H9 (cell line): ENCODE data around the gene AIMP1. TPM values are rescaled to one million over a fixed set of nuclear protein-coding genes. Genes with fewer than 3 reads are reported as not detected.

ENCODE experiments used
- DNase-seq: peaks from one replicate; pipeline ENCODE4 v3.0.0-alpha.2; 2017
- H2AFZ ChIP-seq: one replicate; pipeline ENCODE4 v1.6.1; 2013; ENCODE audit warnings: mild to moderate bottlenecking, low read length, control low read depth, moderate library complexity
- H2AK5ac ChIP-seq: 2 replicates; pipeline ENCODE4 v1.6.1; 2013; ENCODE audit warnings: low read length, control low read depth, mixed read lengths; ENCODE audit not compliant: insufficient read length
- H2BK120ac ChIP-seq: one replicate; pipeline ENCODE4 v1.6.1; 2013; ENCODE audit warnings: low read depth, mild to moderate bottlenecking, low read length, control low read depth, inconsistent platforms; ENCODE audit not compliant: poor library complexity, severe bottlenecking
- H2BK12ac ChIP-seq: 2 replicates; pipeline ENCODE4 v1.6.1; 2013; ENCODE audit warnings: low read length, control low read depth, mixed read lengths, low read depth; ENCODE audit not compliant: insufficient read length
- H2BK15ac ChIP-seq: 2 replicates; pipeline ENCODE4 v1.6.1; 2013; ENCODE audit warnings: low read depth, low read length, control low read depth
- H2BK20ac ChIP-seq: one replicate; pipeline ENCODE4 v1.6.1; 2013; ENCODE audit warnings: low read depth, mild to moderate bottlenecking, low read length, control low read depth, inconsistent platforms; ENCODE audit not compliant: poor library complexity, severe bottlenecking
- H2BK5ac ChIP-seq: 2 replicates; pipeline ENCODE4 v1.6.1; 2013; ENCODE audit warnings: low read length, control low read depth, mixed read lengths; ENCODE audit not compliant: insufficient read length
- H3K14ac ChIP-seq: 2 replicates; pipeline ENCODE4 v1.6.1; 2013; ENCODE audit warnings: low read length, control low read depth; ENCODE audit not compliant: insufficient read depth
- H3K18ac ChIP-seq: 2 replicates; pipeline ENCODE4 v1.6.1; 2013; ENCODE audit warnings: low read depth, mild to moderate bottlenecking, mixed read lengths, low read length, control low read depth; ENCODE audit not compliant: insufficient read length
- H3K23ac ChIP-seq: 2 replicates; pipeline ENCODE4 v1.6.1; 2013; ENCODE audit warnings: low read length, control low read depth, mixed read lengths, low read depth; ENCODE audit not compliant: insufficient read length
- H3K23me2 ChIP-seq: 2 replicates; pipeline ENCODE4 v1.6.1; 2013; ENCODE audit warnings: low read depth, mild to moderate bottlenecking, mixed read lengths, low read length, control low read depth; ENCODE audit not compliant: insufficient read length, poor library complexity, severe bottlenecking
- H3K27ac ChIP-seq: 2 replicates; pipeline ENCODE4 v1.5.1; 2013; ENCODE audit warnings: low read length, control low read depth, mixed read lengths, low read depth; ENCODE audit not compliant: insufficient read length
- H3K27me3 ChIP-seq: 2 replicates; pipeline ENCODE4 v1.6.1; 2013; ENCODE audit warnings: low read length, control low read depth, inconsistent platforms; ENCODE audit not compliant: insufficient read depth
- H3K4ac ChIP-seq: 2 replicates; pipeline ENCODE4 v1.6.1; 2013; ENCODE audit warnings: low read depth, mild to moderate bottlenecking, control low read depth, inconsistent platforms, low read length, moderate library complexity
- H3K4me1 ChIP-seq: 2 replicates; pipeline ENCODE4 v1.6.1; 2013; ENCODE audit warnings: low read length, control low read depth, inconsistent platforms; ENCODE audit not compliant: insufficient read depth
- H3K4me2 ChIP-seq: 2 replicates; pipeline ENCODE4 v1.6.1; 2013; ENCODE audit warnings: low read length, control low read depth, mixed read lengths; ENCODE audit not compliant: insufficient read length, insufficient read depth
- H3K56ac ChIP-seq: 2 replicates; pipeline ENCODE4 v1.6.1; 2013; ENCODE audit warnings: low read depth, mild to moderate bottlenecking, mixed read lengths, low read length, control low read depth; ENCODE audit not compliant: insufficient read length
- H3K79me1 ChIP-seq: 2 replicates; pipeline ENCODE4 v1.6.1; 2013; ENCODE audit warnings: low read depth, mild to moderate bottlenecking, moderate library complexity, low read length, control low read depth, inconsistent platforms; ENCODE audit not compliant: insufficient read depth, poor library complexity, severe bottlenecking
- H3K79me2 ChIP-seq: 2 replicates; pipeline ENCODE4 v1.6.1; 2013; ENCODE audit warnings: low read length, control low read depth, inconsistent platforms; ENCODE audit not compliant: insufficient read depth
- H3K9ac ChIP-seq: 2 replicates; pipeline ENCODE4 v1.6.1; 2013; ENCODE audit warnings: low read length, control low read depth, mixed read lengths; ENCODE audit not compliant: insufficient read length; ENCODE audit errors: extremely low read depth
- H3K9me3 ChIP-seq: one replicate; pipeline ENCODE4 v1.6.1; 2013; ENCODE audit warnings: low read depth, low read length, inconsistent platforms; ENCODE audit not compliant: control insufficient read depth
- H3T11ph ChIP-seq: one replicate; pipeline ENCODE4 v1.6.1; 2013; ENCODE audit warnings: mild to moderate bottlenecking, low read length, control low read depth, inconsistent platforms
- H4K20me1 ChIP-seq: one replicate; pipeline ENCODE4 v1.6.1; 2013; ENCODE audit not compliant: control insufficient read depth, insufficient read length, insufficient read depth
- H4K5ac ChIP-seq: 2 replicates; pipeline ENCODE4 v1.6.1; 2013; ENCODE audit warnings: low read depth, mild to moderate bottlenecking, mixed read lengths, low read length, control low read depth; ENCODE audit not compliant: insufficient read length
- H4K8ac ChIP-seq: replicated peaks from 2 replicates; pipeline ENCODE4 v1.6.1; 2013; ENCODE audit warnings: low read length, control low read depth, mixed read lengths, low read depth; ENCODE audit not compliant: insufficient read length
- H4K91ac ChIP-seq: 2 replicates; pipeline ENCODE4 v1.6.1; 2013; ENCODE audit warnings: low read depth, mild to moderate bottlenecking, moderate library complexity, mixed read lengths, low read length, control low read depth; ENCODE audit not compliant: insufficient read length
- H3K27ac Mint-ChIP-seq, 3 experiments: 2 replicates in 2 of 3; 3 replicates in 1 of 3; pipeline ENCODE4 v1.8.0; 2020 to 2021; ENCODE audit warnings: mixed read lengths in 3 of 3, mild to moderate bottlenecking in 1 of 3, moderate library complexity in 1 of 3
- H3K27me3 Mint-ChIP-seq: 2 replicates; pipeline ENCODE4 v1.8.0; 2021; ENCODE audit warnings: low read depth, mild to moderate bottlenecking, moderate library complexity, mixed read lengths
- H3K36me3 Mint-ChIP-seq, 3 experiments: 2 replicates in 2 of 3; 3 replicates in 1 of 3; pipeline ENCODE4 v1.8.0; 2020 to 2021; ENCODE audit warnings: low read depth in 3 of 3, mixed read lengths in 3 of 3; ENCODE audit not compliant: insufficient read depth in 1 of 3
- H3K4me1 Mint-ChIP-seq, 2 experiments: 2 replicates each; pipeline ENCODE4 v1.8.0; 2020; ENCODE audit warnings: mixed read lengths in 2 of 2
- H3K4me3 Mint-ChIP-seq, 2 experiments: 2 replicates in 1 of 2; 3 replicates in 1 of 2; pipeline ENCODE4 v1.8.0; 2020 to 2021; ENCODE audit warnings: mild to moderate bottlenecking in 2 of 2, mixed read lengths in 2 of 2, moderate library complexity in 1 of 2
- H3K9me3 Mint-ChIP-seq, 2 experiments: 2 replicates in 1 of 2; 3 replicates in 1 of 2; pipeline ENCODE4 v1.8.0; 2020; ENCODE audit warnings: mild to moderate bottlenecking in 2 of 2, mixed read lengths in 2 of 2, moderate library complexity in 1 of 2
- WGBS: extraction: QIAGEN DNeasy Blood & Tissue Kit; methylation state at CpG from one replicate; pipeline ENCODE4 v1.1.7; 2013; ENCODE audit warnings: missing lambda C conversion rate, low lambda C conversion rate, mixed read lengths; ENCODE audit not compliant: insufficient read length; ENCODE audit errors: extremely low coverage; 5-methylcytosine and 5-hydroxymethylcytosine counted together
- total RNA-seq: library from RNA; stranded (reverse); gene quantifications from 2 replicates; pipeline ENCODE4 v1.2.1, GENCODE V29; 2021
- TF ChIP-seq, protein P1 (sequence below): fragments of 200-600 bp; sonication (generic); conservative IDR thresholded peaks from 3 replicates; pipeline ENCODE4 v1.8.0; 2021; ENCODE audit warnings: antibody characterized with exemption, mild to moderate bottlenecking

The AIMP1 gene
- total RNA-seq, 1 experiment from 2014 or later: 36.8 TPM

- Histone ChIP-seq H2BK120ac (no peak overlapping the region), H3K79me2 (no peaks in the 10 kb centered on the region), H3K14ac (no peak overlapping the region), H4K5ac (no peak overlapping the region), H3K79me1 (no peaks in the 10 kb centered on the region), H2AFZ (no peak overlapping the region), H3K9me3 (no peaks in the 10 kb centered on the region), H3K4ac (no peak overlapping the region), H3K56ac (no peak overlapping the region), H3K23ac (no peak overlapping the region), H3K9ac (no peak overlapping the region), H3K4me1 (no peaks in the 10 kb centered on the region), H2BK5ac (no peak overlapping the region), H3K18ac (no peak overlapping the region), H4K91ac (no peak overlapping the region), H2BK12ac (no peak overlapping the region), H3K4me2 (no peak overlapping the region), H3K27me3 (no peaks in the 10 kb centered on the region), H2AK5ac (no peak overlapping the region), H3K23me2 (no peaks in the 10 kb centered on the region), H3T11ph (no peak overlapping the region), H3K27ac (no peak overlapping the region), H2BK15ac (no peak overlapping the region), H4K8ac (no peak overlapping the region), H2BK20ac (no peak overlapping the region), H4K20me1 (no peaks in the 10 kb centered on the region)
- TF ChIP-seq, protein P1, sequence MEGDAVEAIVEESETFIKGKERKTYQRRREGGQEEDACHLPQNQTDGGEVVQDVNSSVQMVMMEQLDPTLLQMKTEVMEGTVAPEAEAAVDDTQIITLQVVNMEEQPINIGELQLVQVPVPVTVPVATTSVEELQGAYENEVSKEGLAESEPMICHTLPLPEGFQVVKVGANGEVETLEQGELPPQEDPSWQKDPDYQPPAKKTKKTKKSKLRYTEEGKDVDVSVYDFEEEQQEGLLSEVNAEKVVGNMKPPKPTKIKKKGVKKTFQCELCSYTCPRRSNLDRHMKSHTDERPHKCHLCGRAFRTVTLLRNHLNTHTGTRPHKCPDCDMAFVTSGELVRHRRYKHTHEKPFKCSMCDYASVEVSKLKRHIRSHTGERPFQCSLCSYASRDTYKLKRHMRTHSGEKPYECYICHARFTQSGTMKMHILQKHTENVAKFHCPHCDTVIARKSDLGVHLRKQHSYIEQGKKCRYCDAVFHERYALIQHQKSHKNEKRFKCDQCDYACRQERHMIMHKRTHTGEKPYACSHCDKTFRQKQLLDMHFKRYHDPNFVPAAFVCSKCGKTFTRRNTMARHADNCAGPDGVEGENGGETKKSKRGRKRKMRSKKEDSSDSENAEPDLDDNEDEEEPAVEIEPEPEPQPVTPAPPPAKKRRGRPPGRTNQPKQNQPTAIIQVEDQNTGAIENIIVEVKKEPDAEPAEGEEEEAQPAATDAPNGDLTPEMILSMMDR: no peak
- Mint-ChIP-seq H3K4me3 (no peak overlapping the region), H3K36me3 (peaks cover 5 to 14% (median 11%) of the 10 kb centered on the region in 3 experiments; a peak in 6 of 7 replicates), H3K9me3 (no peaks in the 10 kb centered on the region; a peak in 1 of 5 replicates), H3K27me3 (no peaks in the 10 kb centered on the region), H3K27ac (no peak overlapping the region), H3K4me1 (peaks cover 6 to 12% of the 10 kb centered on the region in 2 experiments)
- WGBS: no CpG with 5 or more reads among the region's 1 CpG
- DNase-seq: no peak
These were observed 39.1 kb upstream of the AIMP1 start for GRCh38 chr4:106277140-106277675.
